Smooth muscle cell of the brain vasculature (primary cell): ENCODE data around the gene KRTAP16-1.
"Not testable (repeated sequence)": the region's sequence is repeated elsewhere in the genome, so short reads cannot be mapped to it uniquely, and the experiment has no call there.

Source experiments
- DNase-seq: peaks from one replicate; pipeline ENCODE4 v3.0.0-alpha.2; 2012; ENCODE audit warnings: low read depth, low spot score

KRTAP16-1 gene, protein sequence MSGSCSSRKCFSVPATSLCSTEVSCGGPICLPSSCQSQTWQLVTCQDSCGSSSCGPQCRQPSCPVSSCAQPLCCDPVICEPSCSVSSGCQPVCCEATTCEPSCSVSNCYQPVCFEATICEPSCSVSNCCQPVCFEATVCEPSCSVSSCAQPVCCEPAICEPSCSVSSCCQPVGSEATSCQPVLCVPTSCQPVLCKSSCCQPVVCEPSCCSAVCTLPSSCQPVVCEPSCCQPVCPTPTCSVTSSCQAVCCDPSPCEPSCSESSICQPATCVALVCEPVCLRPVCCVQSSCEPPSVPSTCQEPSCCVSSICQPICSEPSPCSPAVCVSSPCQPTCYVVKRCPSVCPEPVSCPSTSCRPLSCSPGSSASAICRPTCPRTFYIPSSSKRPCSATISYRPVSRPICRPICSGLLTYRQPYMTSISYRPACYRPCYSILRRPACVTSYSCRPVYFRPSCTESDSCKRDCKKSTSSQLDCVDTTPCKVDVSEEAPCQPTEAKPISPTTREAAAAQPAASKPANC

GRCh38 chr17:41308918-41309359 lies at the start of gene KRTAP16-1:
Gene KRTAP16-1, minus strand, starts transcription at chr17:41309309. Its CDS starts 56 bp downstream, at chr17:41309253.
- no peak for DNase-seq

DNA sequence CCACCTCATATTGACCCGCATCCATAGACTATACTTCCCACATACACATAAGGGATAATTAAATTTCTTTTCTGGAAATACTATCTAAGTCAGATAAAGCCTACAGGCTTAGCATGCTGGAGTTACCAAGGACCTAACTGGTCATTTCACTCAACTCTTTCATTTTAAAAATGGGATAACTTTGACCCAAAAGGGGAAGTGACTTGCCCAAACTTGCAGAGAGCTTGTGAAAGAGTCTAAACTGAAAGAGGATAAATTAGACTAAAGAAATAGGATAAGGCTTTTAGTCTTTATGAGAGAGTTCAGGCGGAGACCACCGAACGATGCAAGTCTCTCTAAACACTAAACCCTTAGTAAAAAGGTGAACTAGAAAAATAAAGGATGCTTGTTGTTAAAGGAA lies 45.4 kb upstream of the KRTAP16-1 start:
- DNase-seq = no peak

GRCh38 chr17:41352597-41353366 lies 43.7 kb upstream of the KRTAP16-1 start:
- no peak for DNase-seq

DNA sequence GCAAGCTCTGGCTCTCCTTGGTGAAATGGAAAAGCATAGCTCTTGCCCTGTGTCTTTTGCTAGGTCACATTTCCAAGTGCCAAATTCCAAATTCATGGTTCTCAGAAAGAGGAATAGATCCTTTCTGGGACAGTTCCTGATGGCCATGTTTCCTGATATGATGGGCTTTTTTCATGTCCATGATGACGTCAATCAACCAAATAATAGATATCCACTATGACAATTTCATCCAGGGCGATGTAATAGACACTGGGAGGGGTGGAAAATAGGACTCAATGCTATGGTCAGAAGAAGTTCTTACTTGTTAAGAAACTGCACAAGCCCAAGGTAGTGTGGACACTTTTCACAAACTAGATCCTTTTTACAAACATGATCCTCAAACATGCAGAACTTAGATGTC lies 42.1 kb upstream of the KRTAP16-1 start:
- DNase-seq = no peak

GRCh38 chr17:41350381-41350878 lies 41.3 kb upstream of the KRTAP16-1 start, which contains the start of gene KRT33A:
Gene KRT33A, minus strand, starts transcription at chr17:41350828. Its CDS starts 61 bp downstream, at chr17:41350767.
- DNase-seq = not testable (repeated sequence)

GRCh38 chr17:41347869-41348760 lies 39.0 kb upstream of the KRTAP16-1 start:
- DNase-seq = no peak

DNA sequence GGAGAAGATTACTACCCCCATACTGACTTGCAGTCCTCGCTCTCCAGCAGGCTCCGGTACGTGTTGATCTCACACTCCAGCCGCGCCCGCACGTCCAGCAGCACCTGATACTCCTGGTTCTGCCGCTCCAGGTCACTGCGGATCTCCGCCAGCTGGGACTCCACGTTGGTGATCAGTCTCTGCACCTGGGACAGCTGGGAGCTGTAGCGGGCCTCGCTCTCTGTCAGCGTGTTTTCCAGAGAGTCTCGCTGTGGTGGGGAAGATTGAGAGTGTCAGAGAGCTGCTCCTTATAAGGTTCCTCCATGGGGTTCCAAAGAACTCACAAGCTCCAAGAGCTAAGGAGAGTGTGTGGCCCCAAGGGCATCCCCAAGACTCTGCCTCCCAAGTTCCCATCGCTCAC lies 37.3 kb upstream of the KRTAP16-1 start:
- DNase-seq = not testable (repeated sequence)

GRCh38 chr17:41345992-41346391 lies 36.9 kb upstream of the KRTAP16-1 start:
- no peak for DNase-seq

DNA sequence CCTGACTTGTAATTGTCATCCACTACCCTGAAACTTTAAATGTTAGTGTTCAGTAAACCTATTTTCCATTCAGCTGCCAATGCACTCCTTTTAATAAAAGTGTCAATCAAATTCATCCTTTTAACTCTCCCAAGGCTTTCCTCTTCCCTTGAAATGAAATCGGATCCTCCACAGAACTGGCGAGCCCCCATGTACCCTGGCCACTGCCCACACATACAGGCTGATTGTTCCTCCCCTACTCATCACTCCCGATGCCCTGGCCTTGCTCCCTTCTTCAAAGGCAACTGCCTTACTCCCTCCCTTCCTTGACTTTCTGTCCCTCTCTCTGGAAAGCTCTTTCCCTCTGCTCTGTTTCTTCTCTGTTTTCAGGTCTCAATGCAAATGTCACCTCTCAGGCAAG lies 33.9 kb upstream of the KRTAP16-1 start:
- DNase-seq = no peak

DNA sequence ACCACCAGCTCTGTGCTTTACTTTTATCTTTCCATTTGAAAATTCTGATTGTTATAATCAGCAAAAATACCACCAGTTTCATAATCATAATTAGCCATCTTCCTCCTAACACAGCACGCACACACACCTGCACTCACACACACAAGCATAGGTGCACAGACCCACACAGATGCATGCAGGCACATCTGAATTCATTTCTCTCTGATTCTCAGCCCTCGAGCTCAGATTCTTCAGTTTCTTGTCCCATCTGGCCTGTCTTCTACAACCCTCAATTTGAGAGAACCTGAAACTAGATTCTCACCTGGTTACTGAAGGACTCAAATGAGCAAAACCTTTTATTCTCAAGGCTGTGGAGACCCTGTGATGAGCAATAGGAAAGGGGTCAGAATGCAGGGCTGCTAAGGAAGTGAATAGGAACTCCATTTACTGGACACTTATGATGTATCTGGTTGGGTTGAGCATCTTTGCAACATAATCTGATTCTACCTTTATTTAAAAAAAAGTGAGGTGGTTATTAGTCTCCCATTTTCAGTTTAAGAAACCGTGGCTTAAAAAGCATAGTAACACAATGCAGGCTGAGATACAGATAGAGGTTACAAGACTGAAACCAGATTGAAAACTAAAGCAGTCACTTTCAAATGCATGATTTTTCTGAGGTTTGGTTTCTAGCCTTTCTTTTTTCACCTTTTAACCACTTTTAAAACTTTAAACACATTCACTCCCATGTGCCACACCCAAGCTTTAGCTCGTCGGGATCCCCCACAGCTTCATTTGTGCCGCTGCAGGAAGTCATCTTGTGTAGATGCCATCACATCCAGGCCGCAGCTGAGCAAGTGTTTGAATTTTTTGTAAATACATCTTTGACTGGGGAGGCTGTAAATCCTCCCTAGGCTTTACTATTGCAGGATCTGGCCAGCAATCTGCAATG lies 32.1 kb upstream of the KRTAP16-1 start:
- DNase-seq = no peak

- no peak for DNase-seq
Observed at GRCh38 chr17:41340494-41340893, 31.4 kb upstream of the KRTAP16-1 start.

GRCh38 chr17:41339571-41340172 lies 30.6 kb upstream of the KRTAP16-1 start:
- DNase-seq = no peak

- no peak for DNase-seq
Observed at GRCh38 chr17:41338961-41339485, 29.9 kb upstream of the KRTAP16-1 start.

GRCh38 chr17:41335747-41336146 lies 26.6 kb upstream of the KRTAP16-1 start:
- DNase-seq = no peak

- DNase-seq = no peak
Observed at GRCh38 chr17:41334385-41335305, 25.5 kb upstream of the KRTAP16-1 start.

DNA sequence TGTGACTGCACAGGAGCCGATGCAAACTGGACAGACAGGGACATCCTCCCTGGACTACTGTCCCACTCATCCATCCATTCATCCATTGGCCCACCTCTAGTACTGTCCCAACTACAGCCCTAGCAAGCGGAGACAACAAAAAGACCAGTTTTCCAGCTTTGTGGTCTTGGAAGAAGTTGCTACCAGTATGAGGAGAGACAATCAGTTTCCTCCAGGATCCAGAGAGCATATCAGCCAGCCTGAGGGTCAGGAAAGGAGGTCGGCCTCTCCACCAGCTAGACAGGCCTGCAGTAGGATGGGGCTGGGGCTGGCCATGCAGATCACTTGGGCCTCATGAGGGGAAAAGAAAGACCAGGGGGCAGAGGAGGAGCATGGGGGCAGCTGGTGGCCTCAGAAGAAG lies 24.7 kb upstream of the KRTAP16-1 start:
- DNase-seq = no peak

GRCh38 chr17:41333098-41333497 lies 24.0 kb upstream of the KRTAP16-1 start:
- no peak for DNase-seq

DNA sequence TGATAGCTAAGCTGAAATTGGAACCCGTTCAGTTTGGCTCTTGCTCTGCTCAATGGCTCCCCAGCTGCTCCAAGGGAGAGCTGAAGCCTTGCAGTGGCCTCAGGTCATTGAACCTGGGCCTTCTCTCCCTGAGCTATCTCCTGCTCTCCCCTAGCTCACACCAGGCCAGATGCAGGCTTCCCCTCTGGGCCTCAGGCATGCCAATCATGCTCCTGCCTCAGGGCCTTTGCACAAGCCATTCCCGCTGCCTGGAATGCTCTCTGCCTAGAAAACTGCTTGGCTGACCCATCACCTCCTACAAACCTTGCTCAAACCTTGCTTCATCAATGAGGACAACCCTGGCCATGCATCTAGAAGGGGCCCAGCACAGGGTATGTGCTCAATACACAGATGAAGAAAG lies 23.1 kb upstream of the KRTAP16-1 start:
- no peak for DNase-seq
